Measurements from ENCODE around the gene ANKRD28.
"Not testable (repeated sequence)": the region's sequence is repeated elsewhere in the genome, so short reads cannot be mapped to it uniquely, and the experiment has no call there.

ANKRD28 gene

GRCh38 chr3:15633766-15634598 is 163.8 kb downstream of the ANKRD28 start:
- no peak for DNase-seq

- DNase-seq, result no peak
These were observed 164.6 kb downstream of the ANKRD28 start for GRCh38 chr3:15633159-15633558.

DNA sequence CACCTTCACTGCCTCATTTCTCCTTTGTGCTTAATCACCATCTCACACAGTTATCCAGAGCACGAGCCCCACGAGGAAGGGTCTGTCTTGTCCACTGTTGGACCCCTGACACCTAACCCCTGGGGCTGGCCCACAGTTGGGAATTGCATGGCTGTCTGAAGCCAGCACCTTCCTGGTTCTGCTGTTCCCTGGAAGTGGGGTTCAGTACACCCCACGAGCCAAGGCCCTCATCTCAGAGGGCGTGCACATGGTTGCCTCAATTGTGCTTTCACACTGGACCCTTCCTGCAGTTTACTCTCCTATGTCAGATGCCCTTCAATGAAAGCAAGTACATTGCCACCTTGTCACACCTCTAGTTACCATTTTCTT is 165.6 kb downstream of the ANKRD28 start:
- DNase-seq, result no peak

- no peak for DNase-seq
These were observed 166.2 kb downstream of the ANKRD28 start for GRCh38 chr3:15631426-15632211.

GRCh38 chr3:15630646-15631350 is 167.0 kb downstream of the ANKRD28 start:
- no peak for DNase-seq

- peak; percentile 30 for DNase-seq
These were observed 167.8 kb downstream of the ANKRD28 start for GRCh38 chr3:15629860-15630597.

DNA sequence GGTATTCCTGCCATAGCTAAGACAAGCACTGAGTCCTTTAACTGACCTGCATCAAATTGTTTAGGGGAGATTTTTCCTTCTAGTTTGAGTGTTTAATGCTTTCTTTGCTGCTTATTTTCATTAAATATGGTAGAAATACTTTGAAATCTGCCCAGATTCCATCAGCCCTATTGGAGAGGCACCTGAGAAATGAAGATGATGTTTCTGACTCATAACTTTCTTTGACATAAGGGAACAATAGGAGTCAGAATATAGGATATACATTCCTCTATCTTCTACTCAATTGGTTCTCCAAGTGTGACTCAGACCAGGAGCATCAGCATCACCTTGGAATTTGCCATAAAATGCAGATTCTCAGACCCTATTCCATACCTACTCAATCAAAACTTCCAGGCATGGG is 168.8 kb downstream of the ANKRD28 start:
- DNase-seq, result no peak

- DNase-seq, result no peak
These were observed 174.0 kb downstream of the ANKRD28 start for GRCh38 chr3:15623535-15624440.

- DNase-seq, result not testable (repeated sequence)
These were observed 177.9 kb downstream of the ANKRD28 start for GRCh38 chr3:15619659-15620464.

All from NCI-H345 (cell line).